ENCODE data around the gene DNAI1.

Gene DNAI1

GRCh38 chr9:34540827-34541226, 82.2 kb downstream of the DNAI1 start:
- Mint-ChIP-seq H3K27me3 (peaks cover 40% of the 10 kb centered on the region), H3K27ac (no peak overlapping the region), H3K9me3 (no peaks in the 10 kb centered on the region), H3K36me3 (ENCODE audit: low read depth) (no peaks in the 10 kb centered on the region), H3K4me1 (ENCODE audit: low read depth) (peaks cover 15% of the 10 kb centered on the region), H3K4me3 (no peak overlapping the region)
- intact Hi-C loops (cut with micrococcal nuclease), result loop anchor here (10.0 kb wide), 1 partner anchor 136 kb away; no protein-coding TSS in a partner anchor

- intact Hi-C loops (cut with micrococcal nuclease), result loop anchor here (10.0 kb wide), 1 partner anchor 137 kb away; no protein-coding TSS in a partner anchor
- Mint-ChIP-seq H3K27me3 (peaks cover 42% of the 10 kb centered on the region), H3K27ac (no peak overlapping the region), H3K4me1 (ENCODE audit: low read depth) (peaks cover 12% of the 10 kb centered on the region), H3K4me3 (no peak overlapping the region), H3K9me3 (no peaks in the 10 kb centered on the region), H3K36me3 (ENCODE audit: low read depth) (no peaks in the 10 kb centered on the region)
Measured at GRCh38 chr9:34541540-34541939, 82.9 kb downstream of the DNAI1 start.

GRCh38 chr9:34544035-34544434, 85.4 kb downstream of the DNAI1 start:
- Mint-ChIP-seq H3K36me3 (ENCODE audit: low read depth) (no peaks in the 10 kb centered on the region), H3K4me3 (no peak overlapping the region), H3K27ac (no peak overlapping the region), H3K27me3 (peaks cover 49% of the 10 kb centered on the region), H3K9me3 (no peaks in the 10 kb centered on the region), H3K4me1 (ENCODE audit: low read depth) (peaks cover 12% of the 10 kb centered on the region)
- intact Hi-C loops (cut with micrococcal nuclease), result loop anchor here (10.0 kb wide), 1 partner anchor 139 kb away; no protein-coding TSS in a partner anchor

- intact Hi-C loops (cut with micrococcal nuclease), result loop anchor here (10.0 kb wide), 1 partner anchor 141 kb away; no protein-coding TSS in a partner anchor
- Mint-ChIP-seq H3K27me3 (peaks cover 45% of the 10 kb centered on the region), H3K4me1 (ENCODE audit: low read depth) (peaks cover 12% of the 10 kb centered on the region), H3K4me3 (no peak overlapping the region), H3K36me3 (ENCODE audit: low read depth) (no peaks in the 10 kb centered on the region), H3K9me3 (no peaks in the 10 kb centered on the region), H3K27ac (no peak overlapping the region)
Measured at GRCh38 chr9:34545497-34545896, 86.9 kb downstream of the DNAI1 start.

- Mint-ChIP-seq H3K27me3 (peaks cover 41% of the 10 kb centered on the region), H3K9me3 (no peaks in the 10 kb centered on the region), H3K4me3 (no peak overlapping the region), H3K27ac (no peak overlapping the region), H3K4me1 (ENCODE audit: low read depth) (peaks cover 4% of the 10 kb centered on the region), H3K36me3 (ENCODE audit: low read depth) (no peaks in the 10 kb centered on the region)
- intact Hi-C loops (cut with micrococcal nuclease), result loop anchor here (2.0 to 10.0 kb wide), 2 partner anchors 89 to 141 kb away; no protein-coding TSS in a partner anchor
Measured at GRCh38 chr9:34546102-34546833, 87.7 kb downstream of the DNAI1 start.

GRCh38 chr9:34546834-34547827, 88.5 kb downstream of the DNAI1 start:
- H3K4me1 Mint-ChIP-seq (ENCODE audit: low read depth), result no peaks in the 10 kb centered on the region
- intact Hi-C loops (cut with micrococcal nuclease), result loop anchor here (1.0 to 10.0 kb wide), 3 partner anchors 88 to 142 kb away; no protein-coding TSS in a partner anchor

GRCh38 chr9:34547960-34548611, 89.5 kb downstream of the DNAI1 start:
- H3K4me3 Mint-ChIP-seq, result no peak overlapping the region
- no peaks in the 10 kb centered on the region for H3K36me3 Mint-ChIP-seq (ENCODE audit: low read depth)
- H3K27ac Mint-ChIP-seq, result no peak overlapping the region
- H3K4me1 Mint-ChIP-seq (ENCODE audit: low read depth), result no peaks in the 10 kb centered on the region
- H3K9me3 Mint-ChIP-seq, result no peaks in the 10 kb centered on the region
- intact Hi-C loops (cut with micrococcal nuclease), result loop anchor here (1.0 to 10.0 kb wide), 5 partner anchors 43 to 143 kb away; no protein-coding TSS in a partner anchor
- peaks cover 37% of the 10 kb centered on the region for H3K27me3 Mint-ChIP-seq

More at GRCh38 chr9:34546834-34547827, 88.5 kb downstream of the DNAI1 start:
- H3K4me3 Mint-ChIP-seq, result no peak overlapping the region
- no peaks in the 10 kb centered on the region for H3K36me3 Mint-ChIP-seq (ENCODE audit: low read depth)
- peaks cover 38% of the 10 kb centered on the region for H3K27me3 Mint-ChIP-seq
- no peaks in the 10 kb centered on the region for H3K9me3 Mint-ChIP-seq
- no peak overlapping the region for H3K27ac Mint-ChIP-seq

GRCh38 chr9:34549407-34549732, 90.8 kb downstream of the DNAI1 start:
- no peak overlapping the region for H3K4me3 Mint-ChIP-seq
- intact Hi-C loops (cut with micrococcal nuclease), result loop anchor here (2.0 to 10.0 kb wide), 2 partner anchors 41 to 145 kb away; no protein-coding TSS in a partner anchor
- no peaks in the 10 kb centered on the region for H3K4me1 Mint-ChIP-seq (ENCODE audit: low read depth)
- H3K27ac Mint-ChIP-seq, result no peak overlapping the region
- H3K27me3 Mint-ChIP-seq, result peaks cover 35% of the 10 kb centered on the region
- H3K36me3 Mint-ChIP-seq (ENCODE audit: low read depth), result no peaks in the 10 kb centered on the region
- no peaks in the 10 kb centered on the region for H3K9me3 Mint-ChIP-seq

- H3K27ac Mint-ChIP-seq, result no peak overlapping the region
- no peaks in the 10 kb centered on the region for H3K36me3 Mint-ChIP-seq (ENCODE audit: low read depth)
- no peaks in the 10 kb centered on the region for H3K9me3 Mint-ChIP-seq
- no peaks in the 10 kb centered on the region for H3K4me1 Mint-ChIP-seq (ENCODE audit: low read depth)
- intact Hi-C loops (cut with micrococcal nuclease), result no loop called here
- no peak overlapping the region for H3K4me3 Mint-ChIP-seq
- peaks cover 38% of the 10 kb centered on the region for H3K27me3 Mint-ChIP-seq
Measured at GRCh38 chr9:34550016-34550680, 91.5 kb downstream of the DNAI1 start.

- H3K4me3 Mint-ChIP-seq, result no peak overlapping the region
- H3K27ac Mint-ChIP-seq, result no peak overlapping the region
- H3K9me3 Mint-ChIP-seq, result no peaks in the 10 kb centered on the region
- intact Hi-C loops (cut with micrococcal nuclease), result no loop called here
- H3K27me3 Mint-ChIP-seq, result peaks cover 32% of the 10 kb centered on the region
- H3K4me1 Mint-ChIP-seq (ENCODE audit: low read depth), result no peaks in the 10 kb centered on the region
- H3K36me3 Mint-ChIP-seq (ENCODE audit: low read depth), result no peaks in the 10 kb centered on the region
Measured at GRCh38 chr9:34550681-34551270, 92.2 kb downstream of the DNAI1 start.

GRCh38 chr9:34551751-34552605, 93.4 kb downstream of the DNAI1 start:
- Mint-ChIP-seq H3K9me3 (no peaks in the 10 kb centered on the region), H3K4me3 (no peak overlapping the region), H3K27me3 (peaks cover 24% of the 10 kb centered on the region), H3K4me1 (ENCODE audit: low read depth) (no peaks in the 10 kb centered on the region), H3K36me3 (ENCODE audit: low read depth) (no peaks in the 10 kb centered on the region), H3K27ac (no peak overlapping the region)
- intact Hi-C loops (cut with micrococcal nuclease), result no loop called here

GRCh38 chr9:34552606-34552981, 94.0 kb downstream of the DNAI1 start:
- Mint-ChIP-seq H3K36me3 (ENCODE audit: low read depth) (no peaks in the 10 kb centered on the region), H3K27ac (no peak overlapping the region), H3K9me3 (no peaks in the 10 kb centered on the region), H3K4me1 (ENCODE audit: low read depth) (no peaks in the 10 kb centered on the region), H3K4me3 (no peak overlapping the region), H3K27me3 (peaks cover 21% of the 10 kb centered on the region)
- intact Hi-C loops (cut with micrococcal nuclease), result no loop called here

Measured in dendritic cell treated with granulocyte-macrophage colony-stimulating factor and Interleukin-4, amounts not matched to agents 40 ng/mL and 50 ng/mL, for 4 days (primary cell).